ENCODE results near the gene TMPRSS7.

Gene TMPRSS7, protein sequence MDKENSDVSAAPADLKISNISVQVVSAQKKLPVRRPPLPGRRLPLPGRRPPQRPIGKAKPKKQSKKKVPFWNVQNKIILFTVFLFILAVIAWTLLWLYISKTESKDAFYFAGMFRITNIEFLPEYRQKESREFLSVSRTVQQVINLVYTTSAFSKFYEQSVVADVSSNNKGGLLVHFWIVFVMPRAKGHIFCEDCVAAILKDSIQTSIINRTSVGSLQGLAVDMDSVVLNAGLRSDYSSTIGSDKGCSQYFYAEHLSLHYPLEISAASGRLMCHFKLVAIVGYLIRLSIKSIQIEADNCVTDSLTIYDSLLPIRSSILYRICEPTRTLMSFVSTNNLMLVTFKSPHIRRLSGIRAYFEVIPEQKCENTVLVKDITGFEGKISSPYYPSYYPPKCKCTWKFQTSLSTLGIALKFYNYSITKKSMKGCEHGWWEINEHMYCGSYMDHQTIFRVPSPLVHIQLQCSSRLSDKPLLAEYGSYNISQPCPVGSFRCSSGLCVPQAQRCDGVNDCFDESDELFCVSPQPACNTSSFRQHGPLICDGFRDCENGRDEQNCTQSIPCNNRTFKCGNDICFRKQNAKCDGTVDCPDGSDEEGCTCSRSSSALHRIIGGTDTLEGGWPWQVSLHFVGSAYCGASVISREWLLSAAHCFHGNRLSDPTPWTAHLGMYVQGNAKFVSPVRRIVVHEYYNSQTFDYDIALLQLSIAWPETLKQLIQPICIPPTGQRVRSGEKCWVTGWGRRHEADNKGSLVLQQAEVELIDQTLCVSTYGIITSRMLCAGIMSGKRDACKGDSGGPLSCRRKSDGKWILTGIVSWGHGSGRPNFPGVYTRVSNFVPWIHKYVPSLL

DNA sequence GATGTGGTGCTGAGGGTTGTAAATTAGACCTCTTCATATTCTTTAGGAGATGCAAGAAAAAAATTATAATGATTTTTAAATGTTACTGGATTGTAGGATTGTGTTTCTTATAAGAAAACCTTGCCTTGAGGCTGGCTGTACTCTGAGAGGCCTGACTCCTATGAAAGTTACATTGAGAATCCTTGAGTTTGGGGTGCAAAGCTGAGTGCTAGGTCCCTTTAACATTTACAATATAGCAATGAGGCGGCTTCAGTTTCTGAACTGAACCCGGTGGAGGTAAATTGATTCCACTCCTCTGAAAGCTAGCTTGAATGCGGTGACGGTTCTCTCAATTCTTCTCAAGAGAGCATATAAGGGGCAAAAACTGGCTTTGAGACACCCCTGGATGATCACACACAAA lies at the start of gene TMPRSS7:
TMPRSS7 (plus strand) TSS at position 301 of the 400 bp plus-strand sequence. CDS start 110 bp downstream, outside the sequence.
- TF ChIP-seq, protein P1, sequence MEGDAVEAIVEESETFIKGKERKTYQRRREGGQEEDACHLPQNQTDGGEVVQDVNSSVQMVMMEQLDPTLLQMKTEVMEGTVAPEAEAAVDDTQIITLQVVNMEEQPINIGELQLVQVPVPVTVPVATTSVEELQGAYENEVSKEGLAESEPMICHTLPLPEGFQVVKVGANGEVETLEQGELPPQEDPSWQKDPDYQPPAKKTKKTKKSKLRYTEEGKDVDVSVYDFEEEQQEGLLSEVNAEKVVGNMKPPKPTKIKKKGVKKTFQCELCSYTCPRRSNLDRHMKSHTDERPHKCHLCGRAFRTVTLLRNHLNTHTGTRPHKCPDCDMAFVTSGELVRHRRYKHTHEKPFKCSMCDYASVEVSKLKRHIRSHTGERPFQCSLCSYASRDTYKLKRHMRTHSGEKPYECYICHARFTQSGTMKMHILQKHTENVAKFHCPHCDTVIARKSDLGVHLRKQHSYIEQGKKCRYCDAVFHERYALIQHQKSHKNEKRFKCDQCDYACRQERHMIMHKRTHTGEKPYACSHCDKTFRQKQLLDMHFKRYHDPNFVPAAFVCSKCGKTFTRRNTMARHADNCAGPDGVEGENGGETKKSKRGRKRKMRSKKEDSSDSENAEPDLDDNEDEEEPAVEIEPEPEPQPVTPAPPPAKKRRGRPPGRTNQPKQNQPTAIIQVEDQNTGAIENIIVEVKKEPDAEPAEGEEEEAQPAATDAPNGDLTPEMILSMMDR (IDR thresholded peaks at IDR 0.05; ENCODE audit: low read depth, low read length), result no peak
- no peak for DNase-seq (ENCODE audit: extremely low read depth, low read depth)

DNA sequence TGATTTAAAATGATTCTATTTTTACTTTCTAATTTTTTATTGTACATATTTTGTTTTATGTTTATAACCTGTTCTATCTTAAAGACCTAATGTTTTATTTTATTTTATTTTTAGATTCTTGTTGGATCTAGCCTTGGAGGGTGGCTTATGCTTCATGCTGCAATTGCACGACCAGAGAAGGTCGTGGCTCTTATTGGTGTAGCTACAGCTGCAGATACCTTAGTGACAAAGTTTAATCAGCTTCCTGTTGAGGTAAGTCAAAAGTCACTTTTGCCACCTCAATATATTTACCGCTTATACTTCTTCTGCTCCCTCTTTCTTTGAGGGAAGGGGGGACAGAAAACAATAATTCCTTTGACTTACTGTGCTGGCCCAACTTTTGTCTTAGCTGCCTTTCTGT lies 47.7 kb upstream of the TMPRSS7 start:
- TF ChIP-seq, protein P1 (IDR thresholded peaks at IDR 0.05; ENCODE audit: low read depth, low read length), result no peak
- DNase-seq (ENCODE audit: extremely low read depth, low read depth), result no peak

DNA sequence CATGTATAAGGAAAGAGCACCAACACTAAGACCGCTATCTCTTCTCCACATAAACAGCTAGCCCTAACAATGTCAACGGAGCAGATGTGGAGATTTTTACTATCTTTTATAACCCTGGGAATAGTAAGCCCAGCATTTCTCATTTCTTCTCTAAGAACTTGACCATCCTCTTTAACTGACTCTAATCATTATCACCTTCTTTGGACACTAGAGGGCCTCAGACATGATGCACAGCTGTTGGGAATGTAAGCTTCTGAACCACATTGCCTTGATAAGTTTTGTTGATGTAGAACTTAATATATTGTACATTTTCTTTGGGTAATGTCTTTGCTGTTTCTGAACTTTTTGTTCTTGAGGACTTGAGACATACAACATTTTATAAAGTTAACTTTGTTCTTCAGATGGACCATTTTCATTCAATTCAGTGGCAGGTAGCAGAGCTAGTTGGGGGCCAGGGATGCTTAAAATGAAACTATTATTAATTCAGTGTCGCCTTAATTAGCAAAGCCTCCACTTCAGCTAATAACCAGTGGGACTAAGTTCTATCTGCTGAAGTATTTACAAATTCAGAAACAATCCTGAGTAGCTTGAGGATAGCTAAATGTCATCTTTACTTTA lies 45.4 kb upstream of the TMPRSS7 start:
- TF ChIP-seq, protein P1 (IDR thresholded peaks at IDR 0.05; ENCODE audit: low read depth, low read length), result peak; percentile 76
- no peak for DNase-seq (ENCODE audit: extremely low read depth, low read depth)

DNA sequence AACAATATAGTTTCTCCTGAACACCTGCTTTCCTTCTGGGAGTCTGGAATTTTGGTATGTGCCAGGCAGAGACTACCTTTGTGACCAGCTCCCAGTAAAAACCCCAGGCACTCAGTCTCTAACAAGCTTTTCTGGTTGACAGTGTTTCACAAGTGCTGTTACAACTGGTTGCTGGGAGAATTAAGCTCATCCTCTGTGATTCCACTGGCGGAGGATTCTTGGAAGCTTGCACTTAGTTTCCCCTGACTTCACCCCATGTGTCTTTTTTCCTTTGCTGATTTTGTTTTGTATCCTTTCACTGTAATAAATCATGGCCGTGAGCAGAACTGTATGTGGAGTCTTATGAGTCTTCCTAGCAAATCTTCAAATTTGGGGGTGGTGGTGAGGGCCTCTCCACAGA lies 41.5 kb upstream of the TMPRSS7 start:
- TF ChIP-seq, protein P1 (IDR thresholded peaks at IDR 0.05; ENCODE audit: low read depth, low read length), result no peak
- DNase-seq (ENCODE audit: extremely low read depth, low read depth), result no peak

DNA sequence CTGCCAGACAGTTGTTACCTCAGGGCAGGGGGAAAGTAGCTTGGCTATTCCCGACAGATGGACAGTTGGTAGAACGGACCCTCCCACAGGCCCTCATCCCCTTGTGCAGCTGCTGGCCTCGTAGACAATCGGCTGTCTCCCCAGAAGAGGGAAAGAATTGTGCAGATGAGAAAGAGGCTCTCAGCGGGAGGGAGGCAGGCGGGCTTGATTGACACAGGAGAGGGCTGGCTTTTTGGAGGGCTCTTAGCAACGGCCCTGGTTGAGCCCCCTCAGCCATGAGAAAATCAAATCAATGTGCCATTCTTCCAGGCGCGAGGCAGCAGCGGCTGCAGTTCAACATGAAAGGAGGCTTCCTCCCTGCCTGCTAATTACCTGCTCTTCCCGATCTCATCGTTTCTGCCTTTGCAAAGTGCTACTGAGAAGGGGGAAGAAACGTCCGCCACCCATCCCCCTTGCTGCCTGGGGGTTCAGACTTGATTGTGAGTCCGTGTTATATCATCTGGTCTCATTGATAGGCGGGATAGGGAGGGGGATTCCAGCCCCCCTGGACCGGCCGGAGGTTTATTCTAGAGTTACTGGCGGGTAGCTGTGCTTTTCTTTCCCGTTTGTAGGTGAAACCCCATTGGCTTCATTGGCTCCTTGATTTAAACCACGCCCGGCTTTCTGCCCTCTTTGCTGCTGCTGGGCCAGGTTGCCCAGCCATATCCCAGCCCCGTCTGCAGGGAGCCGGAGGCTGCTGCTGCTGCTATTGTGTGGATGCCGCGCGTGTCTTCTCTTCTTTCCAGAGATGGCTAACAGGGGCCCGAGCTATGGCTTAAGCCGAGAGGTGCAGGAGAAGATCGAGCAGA lies 35.7 kb upstream of the TMPRSS7 start, which contains the start of gene TAGLN3:
TAGLN3 (plus strand) TSS at position 287 of the 848 bp plus-strand sequence; CDS start at position 788, 501 bp downstream.
- TF ChIP-seq, protein P1 (IDR thresholded peaks at IDR 0.05; ENCODE audit: low read depth, low read length), result no peak
- DNase-seq (ENCODE audit: extremely low read depth, low read depth), result no peak

DNA sequence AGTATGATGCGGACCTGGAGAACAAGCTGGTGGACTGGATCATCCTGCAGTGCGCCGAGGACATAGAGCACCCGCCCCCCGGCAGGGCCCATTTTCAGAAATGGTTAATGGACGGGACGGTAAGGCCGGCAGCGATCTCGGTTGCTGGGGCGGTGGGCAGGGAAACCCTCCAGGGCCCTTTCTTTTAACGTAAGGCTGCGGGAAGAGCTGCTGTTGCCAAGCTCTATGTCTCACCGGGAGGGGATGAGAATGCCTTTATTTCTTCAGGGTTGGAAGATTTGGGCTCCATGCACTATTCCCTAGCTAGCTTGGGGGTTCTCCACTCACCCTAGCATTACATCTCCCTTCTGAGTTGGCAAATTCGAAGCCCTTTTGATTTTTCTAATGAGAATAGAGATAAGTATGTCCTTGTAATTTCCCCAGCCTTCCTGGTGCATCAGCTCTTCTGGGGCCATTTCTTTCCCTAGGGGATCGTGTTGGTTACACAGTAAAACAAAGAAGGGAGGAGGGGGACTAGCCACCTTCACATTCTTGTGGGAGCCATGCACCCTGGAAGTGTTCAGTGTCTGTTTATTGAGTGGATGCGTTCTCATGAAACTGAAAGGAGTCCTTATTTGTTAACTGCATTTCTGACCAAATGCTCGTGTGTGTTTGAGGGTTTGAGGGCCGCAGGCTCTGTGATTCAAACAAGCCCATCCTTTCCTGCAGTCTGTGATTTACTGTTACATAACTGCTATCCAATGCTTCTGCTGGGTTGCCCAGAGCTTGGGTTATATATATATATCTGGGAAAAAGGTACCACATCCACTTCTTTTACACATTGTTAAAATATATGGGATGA lies 34.8 kb upstream of the TMPRSS7 start:
- DNase-seq (ENCODE audit: extremely low read depth, low read depth), result no peak
- TF ChIP-seq, protein P1 (IDR thresholded peaks at IDR 0.05; ENCODE audit: low read depth, low read length), result no peak

All from AG09319 (cell line).